Mesendoderm (in vitro differentiated cells): ENCODE measurements around the gene NOD2.

Experiments used
- DNase-seq: peaks from one replicate; pipeline ENCODE4 v3.0.0; 2013
- H2AK5ac ChIP-seq: 2 replicates; pipeline ENCODE4 v1.6.1; 2013; ENCODE audit warnings: low read length, inconsistent platforms
- H2BK120ac ChIP-seq: 2 replicates; pipeline ENCODE4 v1.6.1; 2013; ENCODE audit warnings: low read depth, mild to moderate bottlenecking, low read length, moderate library complexity, mixed read lengths
- H2BK15ac ChIP-seq: replicated peaks from 2 replicates; pipeline ENCODE4 v1.6.1; 2013; ENCODE audit warnings: low read depth, mild to moderate bottlenecking, moderate library complexity
- H2BK5ac ChIP-seq: 2 replicates; pipeline ENCODE4 v1.6.1; 2013; ENCODE audit warnings: low read length, inconsistent platforms
- H3K18ac ChIP-seq: 2 replicates; pipeline ENCODE4 v1.6.1; 2013; ENCODE audit warnings: mild to moderate bottlenecking, low read length, mixed read lengths
- H3K23ac ChIP-seq: one replicate; pipeline ENCODE4 v1.6.1; 2013; ENCODE audit warnings: low read length
- H3K27ac ChIP-seq: 2 replicates; pipeline ENCODE4 v1.5.1; 2013; ENCODE audit warnings: low read depth, mild to moderate bottlenecking, inconsistent platforms, low read length, moderate library complexity
- H3K27me3 ChIP-seq: 2 replicates; pipeline ENCODE4 v1.6.1; 2013; ENCODE audit warnings: low read length, control low read depth, mild to moderate bottlenecking, inconsistent platforms; ENCODE audit not compliant: insufficient read depth, poor library complexity
- H3K36me3 ChIP-seq: 2 replicates; pipeline ENCODE4 v1.6.1; 2013; ENCODE audit warnings: low read length, inconsistent platforms; ENCODE audit not compliant: control insufficient read depth, insufficient read depth
- H3K4ac ChIP-seq: one replicate; pipeline ENCODE4 v1.6.1; 2013; ENCODE audit warnings: low read depth, mild to moderate bottlenecking, low read length, moderate library complexity
- H3K4me1 ChIP-seq: 2 replicates; pipeline ENCODE4 v1.6.1; 2013; ENCODE audit warnings: low read depth, low read length, inconsistent platforms; ENCODE audit not compliant: control insufficient read depth
- H3K4me2 ChIP-seq: 2 replicates; pipeline ENCODE4 v1.6.1; 2013; ENCODE audit warnings: low read length
- H3K4me3 ChIP-seq: 2 replicates; pipeline ENCODE4 v1.5.1; 2013; ENCODE audit warnings: mild to moderate bottlenecking, low read length
- H3K56ac ChIP-seq: one replicate; pipeline ENCODE4 v1.6.1; 2013; ENCODE audit warnings: low read length
- H3K79me1 ChIP-seq: 2 replicates; pipeline ENCODE4 v1.6.1; 2013; ENCODE audit warnings: low read length, inconsistent platforms
- H3K79me2 ChIP-seq: 2 replicates; pipeline ENCODE4 v1.6.1; 2013; ENCODE audit warnings: mild to moderate bottlenecking, low read length; ENCODE audit not compliant: control insufficient read depth, insufficient read depth
- H3K9ac ChIP-seq: 2 replicates; pipeline ENCODE4 v1.6.1; 2013; ENCODE audit warnings: low read length, inconsistent platforms
- H4K5ac ChIP-seq: one replicate; pipeline ENCODE4 v1.6.1; 2013; ENCODE audit warnings: low read length
- H4K8ac ChIP-seq: one replicate; pipeline ENCODE4 v1.6.1; 2013; ENCODE audit warnings: low read depth, mild to moderate bottlenecking, control low read depth, low read length, moderate library complexity
- WGBS: extraction: QIAGEN DNeasy Blood & Tissue Kit; methylation state at CpG from one replicate; pipeline ENCODE4 v1.1.7; 2013; ENCODE audit warnings: low lambda C conversion rate, missing lambda C conversion rate; ENCODE audit not compliant: insufficient coverage; ENCODE audit errors: extremely low coverage; 5-methylcytosine and 5-hydroxymethylcytosine counted together

The NOD2 gene

DNA sequence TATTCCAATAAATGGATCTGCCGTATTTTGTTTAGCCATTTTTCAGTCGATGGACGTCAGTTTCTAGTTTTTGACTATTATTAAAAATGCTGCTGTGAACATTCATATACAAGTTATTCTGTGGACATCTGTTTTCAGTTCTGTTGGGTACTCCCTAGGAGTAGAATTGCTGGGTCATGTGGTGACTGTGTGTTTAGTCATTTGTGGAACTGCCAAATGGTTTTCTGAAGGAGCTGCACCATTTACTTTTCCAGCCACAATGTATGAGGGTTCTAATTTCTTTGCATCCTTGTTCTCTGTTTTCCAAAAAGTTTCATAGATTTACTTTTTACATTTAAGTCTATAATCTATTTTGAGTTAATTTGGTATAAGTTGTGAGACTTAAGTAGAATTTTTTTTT is 78.0 kb downstream of the NOD2 start:
- Histone ChIP-seq H3K79me2 (no peaks in the 10 kb centered on the region), H2BK120ac (no peak overlapping the region), H3K18ac (no peak overlapping the region), H2BK5ac (no peak overlapping the region), H3K4me2 (no peak overlapping the region), H3K27me3 (no peaks in the 10 kb centered on the region), H3K27ac (no peak overlapping the region), H3K4ac (no peak overlapping the region), H2AK5ac (no peak overlapping the region), H3K36me3 (no peaks in the 10 kb centered on the region), H3K56ac (no peak overlapping the region), H3K79me1 (no peaks in the 10 kb centered on the region), H3K4me1 (no peaks in the 10 kb centered on the region), H4K8ac (no peak overlapping the region), H3K9ac (no peak overlapping the region), H4K5ac (no peak overlapping the region), H3K4me3 (no peak overlapping the region), H3K23ac (no peak overlapping the region), H2BK15ac (no peak overlapping the region)
- no peak for DNase-seq
- WGBS, result no CpG with 5 or more reads among the region's 3 CpGs

DNA sequence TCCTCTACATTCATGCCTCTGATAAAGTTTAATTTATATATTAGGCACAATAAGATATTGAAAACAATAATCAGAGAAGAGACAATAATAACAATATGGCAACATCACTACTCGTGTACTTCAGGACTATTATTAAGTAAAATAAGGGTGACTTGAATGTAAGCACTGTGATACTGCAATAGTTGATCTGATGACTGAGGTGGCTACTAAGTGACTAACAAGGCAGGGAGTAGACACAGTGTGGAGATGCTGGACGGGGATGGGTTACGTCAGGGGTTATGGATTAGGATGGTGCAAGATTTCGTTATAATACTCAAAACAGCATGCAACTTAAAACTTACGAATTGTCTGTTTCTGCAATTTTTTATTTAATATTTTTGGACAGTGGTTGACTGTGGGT is 81.0 kb downstream of the NOD2 start:
- no peak overlapping the region for H2AK5ac ChIP-seq
- H3K4me1 ChIP-seq, result no peaks in the 10 kb centered on the region
- H3K36me3 ChIP-seq, result no peaks in the 10 kb centered on the region
- H3K18ac ChIP-seq, result no peak overlapping the region
- DNase-seq, result no peak
- no peaks in the 10 kb centered on the region for H3K79me2 ChIP-seq
- H2BK120ac ChIP-seq, result no peak overlapping the region
- no peak overlapping the region for H3K4me3 ChIP-seq
- no peak overlapping the region for H3K9ac ChIP-seq
- H2BK15ac ChIP-seq, result no peak overlapping the region
- WGBS, result no CpG with 5 or more reads among the region's 5 CpGs
- no peak overlapping the region for H3K23ac ChIP-seq
- no peak overlapping the region for H4K5ac ChIP-seq
- no peak overlapping the region for H3K27ac ChIP-seq
- H3K4me2 ChIP-seq, result no peak overlapping the region
- H3K27me3 ChIP-seq, result no peaks in the 10 kb centered on the region
- H3K79me1 ChIP-seq, result no peaks in the 10 kb centered on the region
- no peak overlapping the region for H2BK5ac ChIP-seq
- no peak overlapping the region for H4K8ac ChIP-seq
- H3K4ac ChIP-seq, result no peak overlapping the region
- no peak overlapping the region for H3K56ac ChIP-seq

DNA sequence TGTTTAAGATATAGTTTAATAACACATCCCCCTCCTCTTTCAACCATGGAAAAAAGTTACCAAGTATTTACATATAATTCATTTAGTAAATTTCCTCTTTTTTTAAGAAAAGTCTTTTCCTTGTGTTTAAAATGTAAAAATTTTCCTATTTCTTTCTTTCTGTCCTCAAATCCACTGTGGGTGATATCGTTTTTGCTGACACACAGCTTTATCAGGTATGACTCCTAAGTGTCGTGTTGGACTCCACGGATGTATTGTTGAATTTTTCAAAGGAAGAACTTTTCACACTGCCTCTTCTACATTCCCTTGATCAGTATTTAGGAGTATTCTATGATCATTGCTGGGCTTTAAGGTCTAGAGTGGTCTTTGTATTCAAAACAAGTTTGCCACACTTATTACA is 81.6 kb downstream of the NOD2 start:
- no peak overlapping the region for H3K27ac ChIP-seq
- H4K8ac ChIP-seq, result no peak overlapping the region
- no peak overlapping the region for H2AK5ac ChIP-seq
- H4K5ac ChIP-seq, result no peak overlapping the region
- H3K9ac ChIP-seq, result no peak overlapping the region
- H3K23ac ChIP-seq, result no peak overlapping the region
- H3K4ac ChIP-seq, result no peak overlapping the region
- no peaks in the 10 kb centered on the region for H3K79me1 ChIP-seq
- H2BK120ac ChIP-seq, result no peak overlapping the region
- no peak for DNase-seq
- H3K27me3 ChIP-seq, result no peaks in the 10 kb centered on the region
- H2BK5ac ChIP-seq, result no peak overlapping the region
- no peak overlapping the region for H2BK15ac ChIP-seq
- no peak overlapping the region for H3K18ac ChIP-seq
- no peaks in the 10 kb centered on the region for H3K4me1 ChIP-seq
- no peaks in the 10 kb centered on the region for H3K79me2 ChIP-seq
- H3K4me3 ChIP-seq, result no peak overlapping the region
- no peaks in the 10 kb centered on the region for H3K36me3 ChIP-seq
- no CpG with 5 or more reads among the region's 3 CpGs for WGBS
- no peak overlapping the region for H3K4me2 ChIP-seq
- no peak overlapping the region for H3K56ac ChIP-seq

DNA sequence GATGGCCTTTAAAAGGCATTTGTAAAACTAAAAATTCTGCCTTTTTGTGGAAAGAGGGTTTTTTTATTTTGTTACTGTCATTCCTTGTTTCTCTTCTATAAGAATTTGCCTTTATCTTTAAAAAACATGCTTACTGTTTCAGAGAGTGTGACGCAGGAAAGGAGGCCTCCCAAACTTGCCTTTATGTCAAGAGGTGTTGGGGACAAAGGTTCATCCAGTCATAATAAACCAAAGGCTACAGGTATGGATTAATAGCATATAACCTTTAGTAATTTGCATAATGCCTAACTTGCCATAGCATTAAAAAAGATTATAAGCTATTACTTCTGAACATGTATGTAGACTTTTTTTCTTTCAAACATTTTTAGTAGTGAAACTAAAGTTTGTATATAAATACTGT is 82.6 kb downstream of the NOD2 start:
- no peaks in the 10 kb centered on the region for H3K79me1 ChIP-seq
- no CpG with 5 or more reads among the region's 1 CpG for WGBS
- no peaks in the 10 kb centered on the region for H3K79me2 ChIP-seq
- H3K18ac ChIP-seq, result no peak overlapping the region
- H3K4me2 ChIP-seq, result no peak overlapping the region
- H2BK15ac ChIP-seq, result no peak overlapping the region
- no peaks in the 10 kb centered on the region for H3K4me1 ChIP-seq
- H2BK5ac ChIP-seq, result no peak overlapping the region
- H3K4me3 ChIP-seq, result no peak overlapping the region
- H2AK5ac ChIP-seq, result no peak overlapping the region
- H3K56ac ChIP-seq, result no peak overlapping the region
- no peak overlapping the region for H3K9ac ChIP-seq
- H3K36me3 ChIP-seq, result no peaks in the 10 kb centered on the region
- no peak overlapping the region for H4K5ac ChIP-seq
- DNase-seq, result no peak
- no peak overlapping the region for H3K23ac ChIP-seq
- no peak overlapping the region for H3K27ac ChIP-seq
- H4K8ac ChIP-seq, result no peak overlapping the region
- no peak overlapping the region for H3K4ac ChIP-seq
- no peak overlapping the region for H2BK120ac ChIP-seq
- H3K27me3 ChIP-seq, result no peaks in the 10 kb centered on the region

DNA sequence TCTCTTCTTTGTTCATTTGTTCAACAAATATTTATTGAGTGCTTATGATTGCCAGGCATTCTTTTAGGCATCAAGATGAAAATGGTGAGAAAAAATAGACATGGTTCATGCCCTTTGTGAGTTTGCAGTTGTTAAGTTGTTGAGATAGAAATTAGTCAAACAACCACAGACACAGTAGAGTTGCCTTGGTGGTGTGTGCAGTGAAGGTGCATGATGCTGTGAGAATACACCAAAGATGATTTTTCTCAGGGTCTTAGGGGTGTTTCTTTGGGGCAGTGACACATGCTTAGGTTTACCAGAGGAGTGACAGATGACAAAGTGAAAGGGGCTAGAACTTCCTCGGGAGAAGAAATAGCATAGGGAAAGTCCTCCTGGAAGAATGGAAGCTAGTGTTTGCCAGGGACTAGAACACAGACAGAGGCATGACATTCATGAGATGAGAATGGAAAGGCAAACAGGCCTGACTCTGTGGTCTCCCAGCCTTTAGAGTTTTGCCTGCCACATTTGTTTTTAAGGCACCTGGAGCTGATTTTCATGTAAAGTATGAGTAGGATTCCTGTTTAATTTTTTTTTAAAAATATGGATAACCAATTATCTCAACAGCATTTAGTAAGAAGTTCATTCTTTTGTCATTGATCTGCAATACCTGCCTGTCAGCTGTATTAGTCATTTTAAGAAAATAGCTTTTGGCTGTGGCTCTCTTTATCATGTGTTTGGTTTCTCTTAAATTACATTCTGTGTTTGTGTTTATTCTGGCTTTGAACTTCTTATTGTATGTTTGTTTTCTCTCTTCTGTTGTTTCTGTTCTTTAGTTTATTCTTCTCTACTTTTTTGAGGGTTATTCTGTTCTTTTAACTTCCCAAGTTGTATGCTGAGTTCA is 85.1 kb downstream of the NOD2 start:
- no peak overlapping the region for H2BK5ac ChIP-seq
- no peak overlapping the region for H3K56ac ChIP-seq
- no peak overlapping the region for H3K23ac ChIP-seq
- H2AK5ac ChIP-seq, result no peak overlapping the region
- no peak overlapping the region for H3K4me3 ChIP-seq
- H2BK120ac ChIP-seq, result no peak overlapping the region
- no CpG with 5 or more reads among the region's 1 CpG for WGBS
- H3K9ac ChIP-seq, result no peak overlapping the region
- H3K27ac ChIP-seq, result no peak overlapping the region
- no peaks in the 10 kb centered on the region for H3K27me3 ChIP-seq
- no peak for DNase-seq
- no peak overlapping the region for H4K5ac ChIP-seq
- H2BK15ac ChIP-seq, result no peak overlapping the region
- no peaks in the 10 kb centered on the region for H3K4me1 ChIP-seq
- no peaks in the 10 kb centered on the region for H3K36me3 ChIP-seq
- H3K79me2 ChIP-seq, result no peaks in the 10 kb centered on the region
- H4K8ac ChIP-seq, result no peak overlapping the region
- no peak overlapping the region for H3K4me2 ChIP-seq
- H3K79me1 ChIP-seq, result no peaks in the 10 kb centered on the region
- no peak overlapping the region for H3K18ac ChIP-seq
- H3K4ac ChIP-seq, result no peak overlapping the region

DNA sequence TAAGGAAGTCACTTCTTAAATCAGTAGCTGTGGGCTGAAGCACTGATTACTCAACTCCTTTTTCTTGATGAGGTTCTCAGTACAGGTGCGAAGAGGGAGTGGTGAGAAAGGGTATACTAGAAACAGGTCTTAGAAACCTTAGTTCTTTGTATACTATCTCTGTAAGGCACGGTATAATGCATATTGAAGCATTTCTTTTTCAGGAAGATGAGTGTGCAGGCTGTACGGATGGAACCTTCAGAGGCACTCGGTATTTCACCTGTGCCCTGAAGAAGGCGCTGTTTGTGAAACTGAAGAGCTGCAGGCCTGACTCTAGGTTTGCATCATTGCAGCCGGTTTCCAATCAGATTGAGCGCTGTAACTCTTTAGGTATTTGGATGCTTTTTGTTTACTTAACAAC is 87.6 kb downstream of the NOD2 start:
- Histone ChIP-seq H4K5ac (no peak overlapping the region), H3K18ac (no peak overlapping the region), H2BK120ac (no peak overlapping the region), H2BK5ac (no peak overlapping the region), H4K8ac (no peak overlapping the region), H3K4ac (no peak overlapping the region), H3K79me2 (no peaks in the 10 kb centered on the region), H3K9ac (no peak overlapping the region), H2AK5ac (no peak overlapping the region), H3K36me3 (no peaks in the 10 kb centered on the region), H3K23ac (no peak overlapping the region), H3K4me2 (no peak overlapping the region), H2BK15ac (no peak overlapping the region), H3K27me3 (no peaks in the 10 kb centered on the region), H3K4me1 (no peaks in the 10 kb centered on the region), H3K27ac (no peak overlapping the region), H3K79me1 (no peaks in the 10 kb centered on the region), H3K56ac (no peak overlapping the region), H3K4me3 (no peak overlapping the region)
- WGBS, result no CpG with 5 or more reads among the region's 7 CpGs
- DNase-seq, result peak; percentile 93
